NOMO-1 (cell line): Measurements from ENCODE around the gene FCHSD2.
A peak's percentile ranks its signal among the peaks of the same experiment; 100 is the strongest.
"Not testable (repeated sequence)": the region's sequence is repeated elsewhere in the genome, so short reads cannot be mapped to it uniquely, and the experiment has no call there.

Experiments
- DNase-seq, 2 experiments: peaks; one replicate each; lab custom pipeline; 2025; ENCODE audit not compliant: unreplicated experiment in 2 of 2; lab: John Stamatoyannopoulos, UW

Gene FCHSD2

DNA sequence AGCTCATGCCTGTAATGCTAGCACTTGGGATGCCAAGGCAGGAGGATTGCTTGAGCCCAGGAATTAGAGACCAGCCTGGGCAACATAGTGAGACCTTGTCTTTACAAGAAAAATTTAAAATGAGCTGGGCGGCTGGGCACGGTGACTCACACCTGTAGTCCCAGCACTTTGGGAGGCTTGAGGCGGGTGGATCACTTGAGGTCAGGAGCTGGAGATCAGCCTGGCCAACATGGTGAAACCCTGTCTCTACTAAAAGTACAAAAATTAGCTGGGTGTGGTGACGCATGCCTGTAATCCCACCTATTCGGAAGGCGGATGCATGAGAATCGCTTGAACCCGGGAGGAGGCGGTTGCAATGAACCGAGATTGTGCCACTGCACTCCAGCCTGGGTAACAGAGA is 330.4 kb downstream of the FCHSD2 start:
- DNase-seq, result not testable (repeated sequence)

DNA sequence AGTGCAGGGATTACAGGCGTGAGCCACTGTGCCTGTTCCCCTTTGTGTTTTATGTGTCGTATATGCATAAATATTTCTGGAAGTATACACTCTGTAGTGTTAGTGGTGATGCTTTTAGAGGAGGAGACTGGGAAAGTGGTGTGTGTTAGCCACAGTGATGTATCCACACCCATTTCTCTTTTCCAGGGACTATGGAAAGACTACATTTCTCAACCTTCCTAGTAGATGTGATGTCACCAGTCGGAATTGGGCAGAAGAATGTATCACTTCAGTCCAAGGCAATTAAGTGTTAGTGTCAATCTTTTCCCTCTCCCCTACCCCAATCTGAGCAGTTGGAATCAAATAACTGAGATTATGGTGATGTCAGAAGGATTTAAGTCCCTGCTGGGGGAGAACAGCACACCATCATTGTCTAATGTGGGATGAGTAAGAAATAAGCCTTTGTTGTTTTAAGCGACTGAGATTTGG is 333.8 kb downstream of the FCHSD2 start:
- no peak for DNase-seq

DNA sequence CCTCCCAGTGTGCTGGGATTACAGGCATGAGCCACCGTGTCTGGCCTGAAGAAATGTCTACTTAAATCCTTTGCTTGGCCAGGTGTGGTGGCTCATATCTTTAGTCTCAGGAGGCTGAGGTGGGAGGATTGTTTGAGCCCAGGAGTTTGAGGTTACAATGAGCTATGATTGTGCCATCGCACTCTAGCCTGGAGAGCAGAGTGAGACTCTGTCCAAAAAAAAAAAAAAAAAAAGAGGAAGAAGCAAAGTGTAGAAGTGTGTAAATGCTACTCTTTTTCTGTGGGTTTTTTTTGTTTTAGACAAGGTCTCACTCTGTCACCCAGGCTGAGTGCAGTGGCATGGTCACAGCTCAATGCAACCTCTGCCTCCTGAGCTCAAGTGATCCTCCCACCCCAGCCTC is 334.3 kb downstream of the FCHSD2 start:
- DNase-seq, result peak; percentile 55 to 69

DNA sequence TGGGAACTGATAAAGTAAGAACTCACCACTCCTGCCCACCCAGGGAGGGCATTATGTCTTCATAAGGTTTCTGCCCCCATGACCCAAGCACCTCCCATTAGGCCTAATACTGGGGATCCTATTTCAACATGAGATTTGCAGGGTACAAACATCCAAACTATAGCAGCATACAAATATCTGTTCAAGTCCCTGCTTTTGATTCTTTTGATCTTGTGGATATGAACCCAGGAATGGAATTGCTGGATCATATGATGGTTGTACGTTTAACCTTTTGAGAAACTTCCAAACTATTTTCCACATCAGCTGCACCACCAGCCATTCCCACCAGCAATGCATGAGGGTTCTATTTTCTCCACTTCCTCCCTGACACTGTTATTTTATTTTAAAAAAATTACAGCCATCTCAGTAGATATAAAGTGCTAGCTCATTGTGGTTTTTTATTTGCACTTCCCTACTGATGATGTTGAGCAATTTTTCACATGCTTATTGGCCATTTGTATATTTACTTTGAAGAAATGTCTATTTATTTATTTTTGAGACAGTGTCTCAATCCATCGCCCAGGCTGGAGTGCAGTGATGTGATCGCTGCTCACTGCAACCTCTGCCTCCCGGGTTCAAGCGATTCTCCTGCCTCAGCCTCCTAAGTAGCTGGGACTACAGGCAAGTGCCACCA is 335.0 kb downstream of the FCHSD2 start:
- peak; percentile 84 to 95 for DNase-seq

DNA sequence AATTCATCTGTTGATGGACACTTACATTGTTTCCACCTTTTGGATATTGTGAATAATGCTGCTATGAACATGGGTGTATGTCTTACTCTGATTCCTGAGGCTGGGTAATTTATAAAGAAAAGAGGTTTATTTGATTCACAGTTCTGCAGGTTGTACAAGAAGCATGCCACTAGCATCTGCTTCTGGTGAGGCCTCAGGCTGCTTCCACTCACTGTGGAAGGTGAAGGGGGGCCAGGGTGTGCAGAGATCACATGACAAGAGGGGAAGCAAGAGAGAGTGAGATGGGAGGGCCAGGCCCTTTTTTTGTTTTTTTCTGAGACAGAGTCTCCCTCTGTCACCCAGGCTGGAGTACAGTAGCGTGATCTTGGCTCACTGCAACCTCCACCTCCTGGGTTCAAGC is 335.7 kb downstream of the FCHSD2 start:
- DNase-seq, result not testable (repeated sequence)

DNA sequence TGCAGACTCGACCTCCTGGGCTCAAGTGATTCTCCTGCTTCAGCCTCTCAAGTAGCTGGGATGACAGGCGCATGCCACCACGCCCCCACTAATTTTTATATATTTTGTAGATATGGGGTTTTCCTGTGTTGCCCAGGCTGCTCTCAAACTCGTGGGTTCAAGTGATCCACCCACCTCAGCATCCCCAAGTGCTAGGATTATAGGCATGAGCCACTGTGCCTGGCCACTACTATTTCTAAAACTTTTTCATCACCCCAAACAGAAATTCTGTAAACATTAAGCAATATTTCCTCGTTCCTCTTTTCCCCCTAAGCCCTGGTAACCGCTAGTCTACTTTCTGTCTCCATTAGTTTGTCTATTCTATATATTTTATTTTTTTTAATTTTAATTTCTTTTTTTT is 336.9 kb downstream of the FCHSD2 start:
- DNase-seq, result peak; percentile 84 to 88

DNA sequence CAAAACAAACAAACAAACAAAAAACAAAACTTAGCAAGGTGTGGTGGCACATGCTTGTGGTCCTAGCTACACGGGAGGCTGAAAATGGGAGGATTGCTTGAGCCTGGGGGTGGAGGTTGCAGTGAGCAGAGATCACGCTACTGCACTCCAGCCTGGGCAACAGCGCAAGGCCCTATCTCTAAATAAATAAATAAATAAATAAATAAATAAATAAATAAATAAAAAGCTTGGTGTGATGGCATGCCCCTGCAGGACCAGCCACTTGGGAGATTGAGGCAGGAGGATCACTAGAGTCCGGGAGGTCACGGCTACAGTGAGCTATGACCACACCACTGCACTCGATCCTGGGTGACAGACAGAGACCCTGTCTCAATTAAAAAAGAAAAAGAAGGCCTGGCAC is 339.3 kb downstream of the FCHSD2 start:
- no peak for DNase-seq

DNA sequence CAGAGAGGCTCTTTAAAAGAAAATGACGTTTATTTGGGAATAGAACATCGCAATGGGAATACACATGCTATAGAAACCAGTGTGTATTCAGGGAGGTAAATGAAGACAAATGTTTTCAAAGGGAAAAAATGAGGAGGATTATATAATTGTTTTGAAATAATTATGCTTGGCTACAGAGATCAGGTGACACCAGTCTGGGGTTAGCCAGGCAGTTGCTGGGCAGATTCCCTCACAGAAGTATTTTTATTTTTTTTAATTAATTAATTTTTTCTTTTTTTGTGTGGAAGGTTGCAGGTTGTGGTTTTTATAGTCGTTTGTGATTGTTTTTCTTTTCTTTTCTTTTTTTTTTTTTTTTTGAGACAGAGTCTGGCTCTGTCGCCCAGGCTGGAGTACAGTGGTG is 342.7 kb downstream of the FCHSD2 start:
- DNase-seq, result no peak

DNA sequence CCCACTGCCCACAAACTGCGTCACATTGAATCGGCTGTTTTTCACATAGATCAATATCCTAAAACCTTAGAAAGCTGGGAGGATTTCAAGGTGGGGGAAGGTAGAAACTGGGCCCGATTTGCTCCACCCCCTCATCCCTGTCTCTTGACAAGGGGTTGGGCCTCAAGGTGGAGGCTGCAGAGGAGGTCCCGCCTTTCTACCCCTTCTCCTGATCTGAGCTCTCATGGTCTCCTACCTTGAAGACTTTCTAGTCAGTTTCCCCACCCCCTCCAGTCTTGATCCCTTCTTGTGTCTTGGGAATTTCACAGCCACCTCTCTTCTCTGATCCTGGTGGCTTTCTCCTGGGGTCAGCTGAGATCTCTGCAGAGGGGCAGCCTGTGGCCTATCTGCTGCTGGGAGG is 343.8 kb downstream of the FCHSD2 start:
- DNase-seq, result no peak

DNA sequence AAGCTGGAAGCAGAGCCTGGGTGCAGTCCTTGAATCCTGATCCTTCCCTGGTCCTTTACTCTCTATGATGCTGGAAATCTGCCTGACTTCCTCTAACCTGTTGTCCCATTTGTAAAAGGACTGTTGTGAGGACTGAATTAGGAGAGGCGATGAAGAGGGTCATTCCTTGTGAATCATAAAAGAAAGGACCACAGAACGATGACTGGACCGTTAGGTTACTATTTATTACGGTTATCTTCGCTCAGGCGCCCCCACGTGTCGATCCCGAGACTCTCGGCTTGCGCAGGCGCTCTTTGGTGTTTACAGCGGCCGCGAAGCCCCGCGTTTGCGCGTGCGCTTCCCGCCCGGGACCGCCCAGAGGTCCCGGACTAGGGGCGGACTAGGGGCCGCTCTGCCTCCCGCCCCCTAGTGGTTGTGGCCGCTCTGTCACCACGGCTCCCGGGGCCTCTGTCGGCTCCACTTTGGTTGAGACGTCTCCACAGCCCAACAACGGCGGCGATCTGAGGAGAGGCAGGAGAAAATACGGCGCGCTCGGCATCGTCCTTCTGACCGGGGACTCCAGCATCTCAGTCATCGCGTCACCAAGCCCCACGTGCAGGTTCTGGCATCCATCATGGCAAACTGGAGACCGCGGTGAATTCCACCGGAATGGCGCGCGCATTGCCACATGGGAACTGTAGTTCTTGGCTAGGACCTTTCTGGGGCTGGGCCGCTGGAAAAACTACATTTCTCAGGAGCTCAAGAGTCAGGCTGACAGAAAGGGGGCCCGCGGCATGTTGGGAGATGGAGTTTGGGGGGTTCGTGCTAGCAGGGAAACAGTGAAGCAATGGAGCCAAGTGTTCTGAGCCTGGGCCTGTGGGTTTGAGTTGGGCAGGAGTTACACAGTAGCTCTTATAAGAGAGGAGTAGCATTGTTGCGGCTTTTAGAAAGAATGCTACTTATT is 348.4 kb downstream of the FCHSD2 start, which contains the start of gene STARD10:
STARD10 (minus strand) TSS at position 623 of the 943 bp plus-strand sequence. CDS start 12,866 bp downstream, outside the sequence.
- DNase-seq, result peak; percentile 92 to 94

DNA sequence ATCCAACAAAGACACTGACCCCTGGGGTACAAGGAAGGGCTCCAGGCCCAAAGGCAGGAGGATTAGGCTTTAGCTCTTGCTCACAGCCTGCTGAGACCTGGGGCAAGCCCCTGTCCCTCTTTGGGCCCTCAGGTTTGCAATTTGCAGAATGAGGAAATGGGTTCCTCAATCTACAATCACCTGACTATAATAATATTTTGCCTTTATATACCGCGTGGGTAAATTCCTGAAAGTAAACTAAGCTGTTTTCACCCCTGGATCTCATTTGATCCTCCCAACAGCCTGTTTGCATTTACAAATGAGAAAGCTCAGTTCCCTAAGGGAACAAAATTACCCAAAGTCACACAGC is 349.1 kb downstream of the FCHSD2 start:
- DNase-seq, result no peak

DNA sequence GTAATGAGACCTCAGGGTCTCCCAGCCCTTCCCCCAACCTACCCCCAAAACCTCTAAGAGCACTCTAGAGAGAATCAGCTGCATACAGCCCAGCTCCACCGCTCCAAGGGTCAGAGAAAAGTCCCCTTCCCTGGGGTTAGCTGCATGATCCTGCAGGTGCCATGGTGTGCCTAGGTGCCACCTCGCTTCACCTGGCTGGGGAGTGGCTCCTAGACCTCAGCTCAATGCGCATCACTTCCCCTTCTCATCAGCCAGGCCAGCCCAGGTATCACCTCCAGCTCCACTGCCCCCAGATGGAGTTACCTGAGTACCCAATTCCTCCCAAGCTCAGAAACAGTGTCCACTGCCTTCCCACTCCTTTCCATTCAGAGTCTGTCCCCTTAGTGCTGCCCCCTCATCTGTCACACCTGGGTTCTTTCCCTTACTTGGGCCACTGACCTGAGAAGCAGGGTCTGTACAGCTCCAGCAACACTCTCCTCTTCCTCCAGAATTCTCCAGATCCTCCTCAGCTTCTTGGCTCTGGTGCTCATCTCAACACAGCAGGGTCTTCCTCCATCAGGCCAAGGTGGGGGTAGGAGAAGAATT is 349.6 kb downstream of the FCHSD2 start:
- DNase-seq, result no peak

DNA sequence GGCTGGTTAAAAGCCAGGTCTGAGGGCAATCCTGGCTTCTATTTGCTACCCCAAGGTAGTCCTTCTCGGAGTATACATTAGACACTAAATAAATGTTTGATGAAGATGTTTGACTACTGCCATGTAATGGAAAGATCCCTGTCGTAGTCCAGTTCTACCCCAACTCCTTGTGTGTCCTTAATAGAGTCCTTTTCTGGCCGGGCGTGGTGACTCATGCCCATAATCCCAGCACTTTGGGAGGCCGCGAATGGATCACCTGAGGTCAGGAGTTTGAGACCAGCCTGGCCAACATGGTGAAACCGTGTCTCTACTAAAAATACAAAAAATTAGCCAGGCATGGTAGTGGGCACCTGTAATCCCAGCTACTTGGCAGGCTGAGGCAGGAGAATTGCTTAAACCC is 350.9 kb downstream of the FCHSD2 start:
- not testable (repeated sequence) for DNase-seq

DNA sequence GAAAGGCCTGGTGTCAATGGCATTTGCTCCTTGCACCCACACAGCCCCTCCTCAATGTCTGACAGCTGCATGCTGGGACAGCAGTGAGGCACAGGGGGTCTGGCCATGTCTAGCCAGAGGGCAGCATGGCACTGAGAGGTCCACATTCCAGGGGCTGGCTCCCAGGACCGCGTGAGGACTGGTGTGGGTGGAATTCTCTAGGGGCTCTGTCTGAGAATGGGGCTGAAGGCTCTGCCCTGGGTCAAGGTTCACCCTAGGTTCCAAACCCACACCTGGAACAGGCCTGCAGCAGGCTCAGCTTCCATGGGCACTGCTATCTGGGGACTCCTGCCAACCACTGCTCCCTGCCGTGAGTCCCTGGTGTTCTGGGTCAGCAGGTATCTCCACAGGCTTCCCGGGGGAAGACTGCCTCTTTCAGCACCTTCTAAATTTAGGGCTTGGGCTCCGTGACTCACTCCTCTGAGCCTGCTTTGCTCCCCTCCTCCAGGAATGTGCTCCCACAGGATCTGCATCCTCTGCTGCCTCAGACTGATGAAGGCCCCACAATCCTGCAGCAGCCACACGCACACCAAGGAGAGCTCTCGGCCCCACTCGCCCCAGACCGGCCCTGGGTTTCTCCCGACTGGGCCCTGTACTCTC is 352.5 kb downstream of the FCHSD2 start:
- no peak for DNase-seq

DNA sequence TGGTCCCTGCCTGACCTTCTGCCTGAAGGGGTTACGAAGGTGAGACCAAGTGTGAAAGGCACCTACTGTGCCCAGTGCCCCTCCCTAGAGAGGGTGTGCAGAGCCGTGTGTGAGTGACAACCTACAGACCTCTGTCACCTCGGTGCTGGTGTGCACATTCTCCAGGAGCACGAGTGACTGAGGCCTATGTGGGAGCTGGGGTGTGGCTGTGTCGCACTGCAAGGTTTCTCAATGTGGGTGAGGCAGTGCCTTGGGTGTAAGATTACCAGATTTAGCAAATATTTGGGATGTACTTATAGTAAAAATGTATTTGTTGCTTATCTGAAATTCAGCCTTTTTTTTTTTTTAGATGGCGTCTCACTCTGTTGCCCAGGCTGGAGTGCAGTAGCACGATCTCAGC is 353.9 kb downstream of the FCHSD2 start:
- no peak for DNase-seq

DNA sequence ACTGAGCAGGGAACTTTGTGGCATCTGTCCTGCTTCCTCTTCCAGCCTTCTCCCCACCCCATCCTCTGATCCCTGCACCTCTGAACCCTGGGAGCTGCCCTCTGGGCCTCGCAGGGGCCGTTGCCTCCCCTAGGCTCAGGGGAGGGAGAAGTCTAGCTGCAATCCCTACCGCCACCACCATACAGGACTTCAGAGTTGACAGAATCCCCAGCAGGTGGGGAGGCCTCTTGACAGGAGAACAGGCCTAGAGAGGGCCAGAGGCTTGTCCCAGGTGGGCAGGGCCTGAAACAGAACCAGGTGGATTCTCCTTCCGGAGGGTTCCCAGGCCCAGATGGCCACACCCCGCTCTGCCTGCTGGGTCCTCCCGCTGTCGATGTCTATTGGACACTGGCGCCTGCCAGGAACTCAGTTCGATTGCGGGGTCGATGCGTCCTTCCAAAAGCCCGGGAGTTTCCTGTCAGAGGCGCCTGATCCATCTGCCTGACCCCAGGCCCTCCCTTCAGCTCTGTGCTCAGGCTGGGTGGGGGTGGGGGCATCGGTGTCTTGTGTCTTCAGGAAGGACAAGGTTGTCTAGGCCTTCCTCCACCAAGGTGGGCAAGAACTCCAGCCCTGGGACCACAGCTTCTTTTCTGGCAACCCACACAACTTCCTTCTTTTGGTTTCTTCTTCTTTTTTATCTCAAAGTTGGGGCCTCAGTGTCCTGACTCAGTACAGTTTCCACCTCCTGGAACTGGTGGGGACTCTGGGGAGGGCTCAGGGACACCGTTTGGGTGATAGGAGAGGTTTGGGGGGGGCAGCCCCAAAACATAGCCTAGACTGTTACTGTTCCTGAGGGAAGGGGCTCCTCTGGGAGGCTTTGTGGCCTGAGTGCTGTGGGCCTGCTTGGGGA is 354.7 kb downstream of the FCHSD2 start:
- DNase-seq, result peak; percentile 67 to 79
